NCI-H128 (cell line): ENCODE results near the gene RASAL2.
"Not testable (repeated sequence)": the region's sequence is repeated elsewhere in the genome, so short reads cannot be mapped to it uniquely, and the experiment has no call there.

Experiments used
- DNase-seq: peaks from one replicate; lab custom pipeline; 2025; ENCODE audit not compliant: unreplicated experiment; lab: John Stamatoyannopoulos, UW

RASAL2 gene

GRCh38 chr1:178066908-178067614 lies 26.8 kb upstream of the RASAL2 start:
- no peak for DNase-seq

DNA sequence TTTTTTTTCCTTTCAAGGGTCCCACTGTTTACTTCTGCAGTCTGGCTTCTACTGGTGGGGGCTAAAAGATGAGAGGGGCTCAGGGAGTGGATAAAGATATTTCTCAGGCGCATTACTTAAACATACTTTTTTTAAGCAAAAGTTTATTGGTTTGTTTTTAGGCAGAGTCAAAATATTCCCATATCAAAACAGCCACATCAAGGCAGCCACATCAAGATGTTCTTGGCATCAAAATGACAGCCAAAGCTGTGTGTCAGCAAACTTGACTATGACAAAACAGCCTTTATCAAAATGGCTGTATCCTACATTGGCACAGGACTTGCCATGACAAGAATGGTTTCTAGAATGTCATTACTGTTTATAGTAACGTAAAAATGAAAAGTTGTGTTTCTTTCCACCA lies 22.1 kb upstream of the RASAL2 start:
- no peak for DNase-seq

- DNase-seq = no peak
These were observed 21.6 kb upstream of the RASAL2 start for GRCh38 chr1:178072326-178072725.

DNA sequence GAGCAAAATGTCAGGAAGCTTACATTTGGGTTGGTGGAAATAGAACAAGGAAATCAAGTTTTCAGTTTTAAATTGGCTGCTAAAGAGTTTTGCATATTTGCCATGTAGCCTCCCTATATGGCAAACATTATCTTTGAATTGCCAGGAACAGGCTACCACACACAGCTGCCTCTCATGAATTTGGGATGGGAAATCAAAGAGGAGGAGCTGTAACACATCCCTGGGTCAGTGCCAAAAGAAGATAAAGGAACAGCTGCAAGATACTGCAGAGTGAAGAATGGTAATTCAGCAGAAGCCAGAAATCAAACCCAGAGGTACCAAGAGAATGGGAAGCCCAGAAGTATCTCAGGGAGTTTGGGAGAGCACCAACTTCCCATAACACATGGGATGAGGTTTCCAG lies 18.6 kb upstream of the RASAL2 start:
- DNase-seq = no peak

GRCh38 chr1:178076607-178077006 lies 17.3 kb upstream of the RASAL2 start:
- DNase-seq = no peak

GRCh38 chr1:178077917-178078316 lies 16.0 kb upstream of the RASAL2 start:
- DNase-seq = no peak

DNA sequence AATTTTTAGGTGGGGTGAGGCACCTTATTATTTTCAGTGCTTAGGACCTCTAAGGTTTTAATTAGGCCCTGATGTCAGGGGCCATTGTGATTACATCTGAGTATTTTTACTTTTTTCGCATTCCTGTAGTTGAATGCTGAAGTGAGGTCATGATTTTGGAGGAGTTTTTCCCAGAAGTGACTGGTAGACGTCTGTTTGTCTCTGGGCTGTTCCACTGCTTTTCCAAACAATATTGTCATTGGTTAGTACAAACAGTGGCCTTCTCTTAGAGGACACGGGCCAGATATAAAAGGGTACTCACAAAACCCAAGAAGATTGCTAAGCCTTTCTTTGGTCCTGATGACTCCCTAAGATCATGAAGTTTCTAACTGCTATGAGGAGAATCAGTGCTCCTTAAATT lies 7.6 kb upstream of the RASAL2 start:
- no peak for DNase-seq

- DNase-seq = no peak
These were observed 7.1 kb upstream of the RASAL2 start for GRCh38 chr1:178086766-178087165.

GRCh38 chr1:178088651-178089050 lies 5.3 kb upstream of the RASAL2 start:
- DNase-seq = no peak

DNA sequence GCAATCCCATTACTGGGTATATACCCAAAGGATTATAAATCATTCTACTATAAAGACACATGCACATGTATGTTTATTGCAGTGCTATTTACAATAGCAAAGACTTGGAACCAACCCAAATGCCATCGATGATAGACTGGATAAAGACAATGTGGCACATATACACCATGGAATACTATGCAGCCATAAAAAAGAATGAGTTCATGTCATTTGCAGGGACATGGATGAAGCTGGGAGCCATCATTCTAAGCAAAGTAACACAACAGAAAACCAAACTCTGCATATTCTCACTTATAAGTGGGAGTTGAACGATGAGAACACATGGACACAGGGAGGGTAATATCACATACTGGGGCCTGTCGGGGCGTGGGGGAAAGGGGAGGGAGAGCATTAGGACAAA lies 2.5 kb upstream of the RASAL2 start:
- DNase-seq = not testable (repeated sequence)

DNA sequence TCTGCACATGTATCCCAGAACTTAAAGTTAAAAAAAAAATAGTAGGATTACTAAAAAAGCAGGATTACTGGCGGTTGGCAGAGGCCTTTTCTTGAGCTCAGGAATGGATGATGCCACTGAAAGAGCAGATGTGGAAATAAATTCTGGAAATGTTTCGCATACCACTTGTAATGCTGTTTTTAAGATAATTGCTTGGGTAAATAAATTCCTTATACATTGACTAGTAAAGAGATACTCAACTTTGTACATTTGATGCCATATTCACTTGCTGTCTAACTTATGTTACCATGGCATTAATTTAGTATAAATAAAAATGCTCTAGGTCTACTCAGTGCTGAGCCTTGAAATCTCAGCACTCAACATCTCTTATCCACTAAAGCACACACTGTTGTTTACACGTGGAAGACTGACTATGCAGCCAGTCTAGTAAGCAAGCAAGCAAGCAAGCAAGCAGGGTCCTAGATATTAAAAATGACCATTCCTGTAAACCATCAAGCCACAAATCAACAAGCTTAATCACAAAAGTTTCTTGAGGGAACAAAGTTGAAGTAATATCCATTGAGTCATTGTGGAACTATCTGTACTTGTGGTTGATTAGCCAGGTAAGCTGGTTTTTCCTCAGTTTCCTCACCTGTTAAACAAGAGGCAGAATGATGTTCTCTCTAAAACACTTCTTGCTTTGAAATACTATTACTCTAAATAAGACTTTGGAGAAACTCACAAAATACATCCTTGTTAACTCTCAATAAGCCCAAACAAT lies 1.7 kb upstream of the RASAL2 start:
- no peak for DNase-seq

DNA sequence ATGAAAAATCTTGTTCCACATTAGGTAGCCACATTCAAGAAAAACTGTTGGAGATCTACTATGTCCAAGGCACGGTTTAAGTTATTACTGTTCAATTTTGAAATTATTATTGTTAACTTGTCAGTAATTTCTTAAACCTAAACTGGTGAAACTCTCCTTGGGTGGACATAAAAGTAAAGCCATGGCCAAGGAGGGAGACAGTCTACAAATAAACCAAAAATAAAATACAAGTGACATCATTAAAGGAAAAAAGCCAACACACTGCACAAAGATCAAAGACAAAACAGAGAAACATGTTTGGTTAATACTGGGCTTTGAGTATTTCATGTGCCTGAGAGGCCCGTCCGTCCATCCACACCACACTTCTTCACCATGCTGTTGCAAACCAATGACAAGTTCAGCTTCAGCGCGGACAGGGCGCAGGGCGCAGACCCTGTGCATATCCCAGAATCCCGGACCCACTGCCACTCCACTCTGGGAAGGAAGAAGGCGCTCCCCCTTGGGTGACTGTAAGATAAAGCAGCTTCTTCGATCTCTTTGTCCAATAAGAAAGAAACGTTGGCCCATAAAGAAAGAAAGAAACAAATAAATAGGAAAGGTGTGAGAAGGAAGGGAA lies 918 bp upstream of the RASAL2 start:
- DNase-seq = no peak

- DNase-seq = peak; percentile 97
These were observed 382 bp upstream of the RASAL2 start for GRCh38 chr1:178093494-178093950.

DNA sequence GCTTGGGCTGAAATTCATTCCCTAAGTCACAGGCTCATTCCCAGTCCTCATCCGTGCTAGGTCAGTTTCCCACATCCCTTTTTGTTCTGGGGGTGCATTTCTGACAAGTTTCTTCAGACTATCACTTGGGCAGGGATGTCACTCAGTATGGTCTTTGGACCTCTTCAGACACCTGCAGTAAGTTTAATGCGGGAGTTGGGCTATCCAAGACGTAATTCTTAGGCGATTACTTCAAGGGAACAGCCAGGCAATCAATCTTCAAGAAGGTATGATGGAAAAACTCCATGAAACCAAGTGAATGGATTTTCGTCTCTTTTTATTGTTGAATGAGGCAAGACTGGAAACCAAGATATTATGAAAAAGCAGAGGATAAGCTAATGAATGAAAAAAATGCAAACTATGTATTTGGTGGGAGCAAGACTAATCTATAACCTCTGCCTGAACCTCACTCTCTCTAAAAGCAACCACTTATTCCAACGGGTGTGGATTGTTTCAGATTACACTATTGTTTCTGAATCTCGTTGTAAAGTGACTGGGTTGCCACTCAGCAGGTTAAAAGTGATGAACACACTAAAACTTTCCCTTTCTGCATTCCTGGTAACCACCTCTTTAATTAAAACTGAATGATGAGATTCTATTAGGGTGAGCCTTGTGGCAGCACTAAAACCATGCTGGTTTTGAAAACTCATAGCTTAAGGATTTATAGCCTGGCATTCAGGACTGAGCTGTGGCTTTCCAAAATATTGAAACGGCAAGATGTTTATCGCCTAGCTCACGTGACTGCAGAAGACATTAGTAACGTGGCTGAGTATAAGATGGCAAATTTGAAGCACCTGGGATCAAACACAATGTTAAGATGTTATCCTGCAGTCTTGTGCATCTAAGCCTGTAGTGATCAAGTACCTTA lies 1.1 kb downstream of the RASAL2 start:
- DNase-seq = no peak

- no peak for DNase-seq
These were observed 2.5 kb downstream of the RASAL2 start for GRCh38 chr1:178096421-178096820.

GRCh38 chr1:178098262-178098661 lies 4.4 kb downstream of the RASAL2 start:
- no peak for DNase-seq

DNA sequence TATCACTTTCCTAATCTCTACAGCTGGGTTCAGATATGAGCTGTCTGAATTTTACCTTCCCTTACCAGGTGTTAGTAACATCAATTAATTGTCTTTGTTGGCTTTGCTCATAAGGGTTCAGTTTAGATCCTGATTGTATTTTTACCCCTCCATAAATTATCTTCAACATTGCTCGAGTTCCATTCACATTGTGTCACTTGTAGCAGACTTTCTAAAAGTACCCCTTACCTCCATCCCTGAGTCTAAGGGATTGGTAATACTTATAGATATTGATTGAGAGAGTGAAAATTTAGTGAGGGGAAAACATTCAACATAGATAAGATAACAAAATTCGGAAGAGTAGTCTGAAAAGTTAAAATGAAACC lies 7.3 kb downstream of the RASAL2 start:
- DNase-seq = no peak

DNA sequence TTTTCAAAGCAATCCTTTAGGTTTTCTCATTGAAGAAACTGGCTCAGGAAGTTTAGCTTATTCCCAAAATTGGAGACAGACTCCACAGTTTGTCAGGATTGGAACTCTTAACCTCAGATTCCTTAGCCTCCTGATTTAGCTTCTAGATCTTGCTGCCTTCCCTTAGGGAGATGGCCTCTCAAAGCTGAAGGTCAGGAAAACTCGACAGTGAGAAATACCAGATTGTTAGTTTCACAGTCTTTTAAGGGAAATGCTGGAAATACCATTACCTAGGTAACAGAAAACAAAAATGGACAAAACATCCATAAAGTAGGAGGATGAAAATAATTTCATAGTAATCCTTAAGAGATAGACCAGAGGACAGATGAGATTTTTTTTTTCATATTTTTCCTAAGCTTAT lies 7.8 kb downstream of the RASAL2 start:
- no peak for DNase-seq

DNA sequence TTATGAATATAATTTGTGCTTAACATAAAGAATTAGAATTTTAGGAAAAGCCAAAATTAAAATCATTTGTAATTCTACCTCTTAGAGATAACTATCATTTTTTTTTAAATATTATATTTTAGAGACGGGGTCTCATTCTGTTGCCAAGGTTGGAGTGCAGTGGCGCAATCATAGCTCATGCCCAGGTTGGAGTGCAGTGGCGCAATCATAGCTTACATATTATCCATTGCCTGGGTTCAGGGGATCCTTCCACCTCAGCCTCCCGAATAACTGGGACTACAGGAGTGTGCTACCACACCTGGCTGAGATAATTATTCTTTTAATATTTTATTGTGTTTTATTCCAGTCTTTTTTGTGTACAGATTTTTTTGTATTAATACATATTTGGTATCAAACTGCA lies 8.3 kb downstream of the RASAL2 start:
- no peak for DNase-seq

GRCh38 chr1:178107823-178108222 lies 13.9 kb downstream of the RASAL2 start:
- DNase-seq = no peak
